HG02884 (cell line): ENCODE data around the gene ANO6.
"Not testable (repeated sequence)": the region's sequence is repeated elsewhere in the genome, so short reads cannot be mapped to it uniquely, and the experiment has no call there.

Experiments used
- ATAC-seq: cut with Tn5 transposase; IDR thresholded peaks from one replicate; pipeline ENCODE4 v1.9.1; 2021; ENCODE audit warnings: mild to moderate bottlenecking, moderate library complexity; ENCODE audit not compliant: unreplicated experiment

The ANO6 gene

GRCh38 chr12:45389426-45389825 is 173.5 kb downstream of the ANO6 start:
- no peak for ATAC-seq

DNA sequence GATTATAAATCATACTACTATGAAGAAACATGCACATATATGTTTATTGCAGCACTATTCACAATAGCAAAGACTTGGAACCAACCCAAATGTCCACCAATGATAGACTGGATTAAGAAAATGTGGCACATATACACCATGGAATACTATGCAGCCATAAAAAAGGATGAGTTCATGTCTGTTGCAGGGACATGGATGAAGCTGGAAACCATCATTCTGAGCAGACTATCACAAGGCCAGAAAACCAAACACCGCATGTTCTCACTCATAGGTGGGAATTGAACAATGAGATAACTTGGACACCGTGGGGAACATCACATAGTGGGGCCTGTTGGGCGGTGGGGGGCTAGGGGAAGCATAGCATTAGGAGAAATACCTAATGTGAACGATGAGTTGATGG is 181.6 kb downstream of the ANO6 start:
- not testable (repeated sequence) for ATAC-seq

DNA sequence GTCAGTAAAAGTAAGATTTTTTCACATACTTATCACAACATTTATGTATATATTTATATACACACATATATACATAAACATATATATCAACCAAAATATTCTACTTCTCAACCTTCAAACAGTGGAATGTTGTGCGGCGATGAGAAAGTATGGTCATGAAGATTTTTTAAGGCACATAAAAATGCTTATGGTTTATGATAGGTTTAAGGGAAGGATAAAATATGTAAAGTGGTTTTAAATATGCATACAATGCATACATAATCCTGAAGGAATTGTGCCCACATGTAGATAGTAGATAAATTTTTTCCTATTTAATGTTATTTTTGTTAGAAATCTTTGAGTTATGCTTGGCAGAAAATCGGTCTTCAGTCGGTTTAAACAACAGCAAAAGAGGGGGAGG is 182.7 kb downstream of the ANO6 start:
- ATAC-seq, result no peak

GRCh38 chr12:45400991-45401390 is 185.1 kb downstream of the ANO6 start:
- ATAC-seq, result no peak

DNA sequence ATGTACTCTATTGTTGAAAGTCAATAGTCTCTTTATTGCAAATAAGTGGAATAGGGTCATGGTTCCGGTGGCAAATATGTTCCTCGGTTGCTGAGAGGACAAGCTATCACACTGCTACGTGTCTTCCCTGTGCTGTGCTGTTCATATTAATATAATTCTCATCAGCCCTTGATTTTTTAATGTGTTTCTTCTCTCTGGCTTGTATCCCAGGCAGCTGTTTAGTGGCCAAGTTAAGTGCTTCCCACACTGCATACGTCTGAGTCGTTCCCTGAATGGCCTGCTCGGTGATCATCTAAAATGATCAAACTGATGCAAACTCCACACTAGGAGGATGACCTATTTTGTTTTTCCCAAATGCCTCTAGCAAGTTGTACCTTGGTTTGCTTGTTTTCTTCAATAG is 186.4 kb downstream of the ANO6 start:
- no peak for ATAC-seq

DNA sequence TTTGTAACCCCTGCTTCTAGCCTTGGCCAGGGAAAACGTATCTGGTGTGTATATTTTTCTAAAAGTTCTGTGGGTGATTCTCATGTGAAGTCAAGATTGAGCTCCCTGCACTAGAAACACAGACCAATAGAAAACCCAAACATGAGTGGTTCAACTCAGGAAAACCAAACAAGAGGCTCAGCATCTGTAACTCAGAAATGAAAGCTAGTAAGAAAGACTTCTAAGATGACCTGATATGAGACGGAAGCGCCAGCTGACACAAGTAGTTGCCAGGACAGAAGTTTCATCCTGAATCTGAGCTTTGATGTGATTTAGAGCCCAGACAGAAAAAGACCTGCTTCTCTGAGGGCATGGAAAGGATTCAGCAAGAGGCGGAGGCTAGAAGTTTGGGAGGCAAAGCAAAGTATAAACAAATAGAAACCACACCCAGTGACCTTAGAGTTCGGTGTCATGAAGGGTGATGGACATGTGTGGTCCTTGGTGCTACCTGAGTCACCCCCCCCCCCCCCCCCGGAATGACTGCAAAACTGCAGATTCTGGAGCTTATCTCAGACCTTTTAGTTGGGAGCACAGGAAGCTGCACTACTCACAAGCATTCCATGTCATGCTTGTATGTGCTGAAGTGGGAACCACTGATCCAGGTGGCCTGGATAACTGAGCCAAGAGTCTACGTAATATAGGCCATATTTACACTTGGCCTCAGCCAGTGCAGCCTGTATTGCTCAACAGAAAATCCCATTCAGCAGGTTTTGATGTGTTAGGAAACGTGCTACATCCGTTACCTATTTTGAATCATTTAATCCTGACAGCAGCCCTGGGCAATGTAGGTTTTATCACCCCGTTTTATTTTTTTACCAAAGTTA is 191.3 kb downstream of the ANO6 start:
- no peak for ATAC-seq

DNA sequence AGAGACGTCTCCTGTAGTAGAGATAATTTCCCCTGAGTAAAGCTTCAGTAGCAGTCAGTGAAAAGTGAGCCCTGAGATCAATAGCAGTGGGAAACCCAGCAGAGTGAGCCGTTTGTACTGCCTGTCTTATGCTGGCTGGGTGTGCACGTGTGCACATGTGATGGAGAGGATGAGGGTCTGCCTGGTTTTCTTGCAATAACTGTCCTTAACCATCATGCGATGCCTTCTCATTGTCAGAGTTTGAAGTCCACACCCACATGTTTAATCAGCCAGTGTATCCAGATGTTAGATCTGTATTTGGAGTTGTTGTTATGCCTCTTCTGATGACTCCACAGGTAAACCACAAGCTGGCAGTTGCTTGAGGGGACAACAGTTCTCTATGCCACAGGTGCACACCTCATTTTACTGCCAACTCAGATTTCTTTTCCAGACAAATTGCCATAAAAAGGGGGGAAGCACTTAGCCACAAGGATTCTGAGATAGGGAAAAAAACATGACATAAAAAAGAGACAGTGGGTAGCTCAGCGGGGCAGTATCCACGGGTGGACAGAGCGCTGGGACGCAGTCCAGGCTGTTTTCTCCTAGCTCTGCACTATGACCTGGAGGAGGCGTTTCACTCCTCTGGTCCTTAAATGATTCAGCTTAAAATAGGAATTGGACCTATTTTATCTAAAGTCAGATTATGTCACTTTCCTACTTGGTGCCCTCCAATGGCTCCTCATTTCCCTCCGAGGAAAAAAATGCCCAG is 192.3 kb downstream of the ANO6 start:
- ATAC-seq, result no peak

- no peak for ATAC-seq
Measured at GRCh38 chr12:45408729-45409114, 192.8 kb downstream of the ANO6 start.

- no peak for ATAC-seq
Measured at GRCh38 chr12:45409966-45410365, 194.1 kb downstream of the ANO6 start.

- no peak for ATAC-seq
Measured at GRCh38 chr12:45411626-45412025, 195.7 kb downstream of the ANO6 start.

DNA sequence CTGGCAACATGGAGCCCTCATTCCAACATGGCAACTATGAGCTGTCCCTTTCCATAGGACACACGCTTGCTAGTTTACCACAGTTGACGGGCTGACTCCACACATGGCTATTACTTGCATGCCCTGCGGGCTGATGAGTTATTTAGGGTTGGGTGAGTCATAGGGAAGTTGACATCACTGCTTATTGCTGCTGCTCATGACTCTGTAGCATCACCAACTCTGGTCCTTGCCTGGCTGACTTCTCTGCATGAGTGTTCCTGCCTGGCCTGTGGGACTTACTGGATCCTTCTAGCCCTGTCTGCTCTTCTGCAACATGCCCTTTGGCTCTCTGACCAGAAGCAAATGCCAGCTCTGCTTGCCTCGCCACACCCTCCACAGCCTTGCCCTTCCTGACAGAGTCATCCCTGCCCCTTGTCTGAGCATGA is 199.5 kb downstream of the ANO6 start:
- peak; percentile 94 for ATAC-seq

GRCh38 chr12:45416126-45416525 is 200.2 kb downstream of the ANO6 start:
- no peak for ATAC-seq

DNA sequence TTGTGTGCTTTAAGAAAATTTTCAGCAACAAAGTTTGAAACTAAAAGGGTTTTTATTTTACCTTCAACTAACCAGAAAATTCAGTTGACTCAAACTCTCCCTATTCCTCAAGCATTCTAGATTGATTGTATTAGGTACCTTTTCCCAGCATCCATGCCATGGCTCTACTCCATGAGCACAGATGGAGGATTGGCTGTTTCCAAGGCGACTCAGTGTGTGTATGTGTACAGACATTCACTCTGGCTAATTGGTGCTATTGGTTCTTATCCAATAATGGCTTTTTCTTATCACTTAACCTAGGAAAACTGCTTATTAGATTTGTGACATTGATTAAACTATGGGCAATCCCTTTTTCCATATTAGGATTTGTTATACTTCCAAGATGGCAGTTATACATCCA is 202.6 kb downstream of the ANO6 start:
- ATAC-seq, result no peak

DNA sequence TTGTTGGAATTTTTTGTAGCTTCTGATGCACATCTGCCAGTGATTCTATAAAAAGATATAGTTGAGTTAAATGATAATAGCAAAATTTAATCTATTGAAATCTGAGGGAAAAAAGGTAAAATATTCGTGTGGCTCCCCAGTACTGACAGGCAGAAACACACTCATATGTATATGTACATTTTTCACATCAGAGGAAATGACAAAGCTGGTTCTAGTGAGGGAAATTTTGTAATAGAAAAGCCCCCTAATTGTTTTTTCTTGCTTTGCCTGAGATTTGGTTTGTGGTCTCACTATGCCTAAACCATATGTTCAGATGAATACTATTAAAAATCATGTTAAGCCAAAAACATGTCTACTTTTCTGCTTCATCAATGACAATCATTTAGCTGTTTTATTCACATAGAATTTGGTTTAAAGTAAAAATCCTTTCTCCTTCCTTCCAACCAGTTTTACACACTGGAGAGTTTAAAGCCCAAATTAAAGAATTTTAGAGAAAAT is 203.5 kb downstream of the ANO6 start:
- ATAC-seq, result no peak

- ATAC-seq, result no peak
Measured at GRCh38 chr12:45421736-45422135, 205.8 kb downstream of the ANO6 start.

GRCh38 chr12:45423931-45424330 is 208.0 kb downstream of the ANO6 start:
- ATAC-seq, result no peak

DNA sequence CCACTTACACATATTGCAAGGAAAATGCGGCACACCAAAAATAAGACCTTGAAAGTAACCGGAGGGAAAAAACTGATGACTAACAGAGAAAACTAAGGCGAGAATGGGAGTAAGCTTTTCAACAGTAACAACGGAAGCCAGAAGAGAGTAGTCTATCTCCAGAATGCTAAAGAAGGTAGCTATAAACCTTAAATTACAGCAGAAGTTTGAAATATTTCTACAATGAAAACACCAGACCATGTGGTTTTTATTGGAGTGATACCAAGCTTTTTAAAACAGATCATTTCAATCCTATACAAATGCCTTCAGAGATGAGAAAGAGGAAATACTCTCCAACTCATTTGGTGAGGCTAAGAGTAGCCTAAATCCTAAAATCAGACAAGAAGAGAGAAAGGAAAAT is 209.5 kb downstream of the ANO6 start:
- no peak for ATAC-seq

GRCh38 chr12:45426294-45426693 is 210.4 kb downstream of the ANO6 start:
- no peak for ATAC-seq

DNA sequence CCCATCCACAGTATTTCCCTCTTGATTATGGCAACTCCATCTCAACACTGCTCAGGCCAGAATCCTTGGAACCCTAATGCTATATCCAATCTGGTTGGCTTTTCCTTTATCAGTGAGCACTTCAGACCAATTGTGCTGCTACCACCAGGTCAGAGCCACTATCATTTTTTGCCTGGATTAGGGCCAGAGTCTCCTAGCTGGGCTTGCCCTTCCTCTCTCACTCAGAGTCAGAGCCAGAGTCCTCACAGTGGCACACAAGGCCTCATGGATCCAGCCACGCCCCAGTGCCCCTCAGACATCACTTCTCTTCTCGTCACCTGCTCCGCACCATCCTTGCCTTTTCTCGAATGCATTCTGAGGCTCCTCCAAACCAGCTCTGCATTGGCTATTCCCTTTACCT is 211.1 kb downstream of the ANO6 start:
- ATAC-seq, result no peak

DNA sequence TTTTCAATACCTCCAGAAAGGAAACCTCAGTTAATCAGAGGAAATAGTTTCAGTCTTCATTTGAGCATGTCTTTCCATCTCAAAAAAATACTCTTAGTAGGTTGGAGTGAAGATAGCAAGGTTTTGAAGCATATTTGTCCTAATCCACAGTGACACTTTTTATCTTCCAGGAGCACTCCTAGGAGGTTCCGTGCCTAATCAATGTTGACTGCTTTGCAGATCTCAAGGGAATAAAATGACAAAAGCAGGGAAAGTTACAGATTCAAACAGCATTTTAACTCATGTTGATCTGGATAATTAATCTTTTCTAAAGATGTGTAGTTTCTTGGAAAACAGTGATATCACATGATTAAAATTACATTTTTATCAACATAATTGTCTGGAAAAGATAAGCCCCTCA is 213.9 kb downstream of the ANO6 start:
- ATAC-seq, result no peak

DNA sequence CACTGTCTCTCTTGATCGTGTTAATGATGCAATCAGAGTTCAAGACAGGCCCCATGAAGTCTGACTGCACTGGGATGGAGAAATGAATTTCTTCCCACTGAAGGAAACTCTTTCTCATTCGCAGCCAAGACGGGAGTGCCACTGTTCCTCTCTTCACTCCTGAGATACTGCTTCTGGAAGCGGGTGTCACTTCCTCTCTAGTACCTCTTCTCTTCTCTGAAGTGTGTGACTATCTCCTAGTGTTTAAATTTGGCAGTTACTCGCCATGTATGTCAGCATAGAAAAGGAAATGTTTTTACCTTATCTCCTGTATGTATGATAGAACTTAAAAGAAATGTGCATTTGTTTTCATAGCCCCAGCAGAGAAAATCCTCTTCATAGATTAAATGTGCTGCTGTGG is 215.2 kb downstream of the ANO6 start:
- ATAC-seq, result no peak

- ATAC-seq, result no peak
Measured at GRCh38 chr12:45432710-45433109, 216.8 kb downstream of the ANO6 start.
